T1000 (cell line): ENCODE data around the gene PLPP4.

ENCODE experiments used
- DNase-seq: peaks from one replicate; lab custom pipeline; 2025; ENCODE audit warnings: mixed read lengths; lab: John Stamatoyannopoulos, UW

The PLPP4 gene

DNA sequence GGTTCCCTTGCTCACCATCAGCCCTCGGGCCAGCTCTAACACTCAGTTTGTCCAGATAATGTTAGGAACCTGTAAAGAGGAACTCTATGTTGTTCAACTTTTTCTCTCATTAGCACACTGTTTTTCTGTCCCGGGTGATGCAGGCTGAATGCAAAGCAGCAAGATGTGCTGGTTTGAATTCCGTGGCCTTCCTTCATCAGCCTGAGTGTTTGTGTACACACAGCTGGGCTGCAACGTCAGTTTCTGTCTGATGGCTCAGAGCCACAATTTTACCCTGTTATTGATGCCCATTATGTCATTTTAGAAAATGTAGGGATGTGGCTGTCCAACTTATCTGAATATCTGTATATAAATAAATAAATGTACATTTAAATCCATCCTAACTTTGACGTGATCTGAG lies 152.0 kb downstream of the PLPP4 start:
- no peak for DNase-seq

DNA sequence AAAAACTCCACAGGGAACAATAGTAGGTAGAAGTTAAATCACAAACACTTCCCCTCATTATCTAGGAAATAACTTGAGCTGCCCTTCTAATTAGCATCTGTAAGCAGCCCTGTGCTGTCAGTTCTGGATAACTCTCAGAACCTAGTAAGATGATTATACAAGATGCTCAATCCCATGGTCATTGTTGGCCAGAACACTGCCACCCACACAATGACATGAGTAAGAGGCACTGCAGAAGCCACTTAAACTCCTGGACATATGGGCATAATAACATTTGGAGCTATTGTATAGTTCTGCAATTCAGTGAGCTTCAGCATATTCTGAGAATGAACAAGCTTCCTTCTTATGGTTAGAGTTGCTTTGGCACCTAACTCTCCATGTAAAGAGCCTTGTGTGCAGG lies 153.8 kb downstream of the PLPP4 start:
- DNase-seq: no peak

DNA sequence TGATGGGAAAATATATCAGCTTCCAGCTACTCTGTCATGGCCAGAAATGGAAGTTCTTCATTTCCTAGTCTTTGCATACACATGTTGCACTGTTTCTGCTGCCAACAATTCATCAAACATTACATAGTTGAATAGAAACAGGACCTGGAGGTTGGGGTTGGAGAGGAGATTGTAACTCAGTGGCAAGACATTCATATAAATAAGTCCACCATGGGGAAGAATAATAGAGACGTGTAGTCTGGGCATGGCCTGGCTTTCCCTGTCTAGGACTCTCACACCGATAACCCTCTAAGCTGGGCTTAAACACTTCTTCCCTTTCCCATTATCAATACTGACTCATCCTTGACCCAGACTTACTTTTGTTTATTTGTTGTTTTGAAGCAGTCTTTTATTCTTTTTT lies 155.7 kb downstream of the PLPP4 start:
- no peak for DNase-seq

DNA sequence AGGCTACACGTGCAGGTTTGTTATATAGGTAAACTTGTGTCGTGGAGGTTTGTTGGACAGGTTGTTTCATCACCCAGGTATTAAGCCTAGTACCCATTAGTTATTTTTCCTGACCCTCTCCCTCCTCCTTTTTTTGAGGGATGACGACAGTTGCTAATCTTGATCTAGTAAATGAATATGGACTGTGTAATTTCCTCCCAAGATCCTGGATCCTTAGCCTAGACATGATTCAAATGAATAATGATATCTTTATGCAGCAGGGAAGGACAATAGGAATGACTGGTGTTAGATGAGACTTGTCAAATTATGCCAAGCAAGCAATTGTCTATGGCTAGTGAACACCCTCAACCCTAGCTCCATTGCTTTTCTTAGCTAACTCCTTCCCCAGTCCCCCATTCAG lies 156.2 kb downstream of the PLPP4 start:
- DNase-seq: no peak

DNA sequence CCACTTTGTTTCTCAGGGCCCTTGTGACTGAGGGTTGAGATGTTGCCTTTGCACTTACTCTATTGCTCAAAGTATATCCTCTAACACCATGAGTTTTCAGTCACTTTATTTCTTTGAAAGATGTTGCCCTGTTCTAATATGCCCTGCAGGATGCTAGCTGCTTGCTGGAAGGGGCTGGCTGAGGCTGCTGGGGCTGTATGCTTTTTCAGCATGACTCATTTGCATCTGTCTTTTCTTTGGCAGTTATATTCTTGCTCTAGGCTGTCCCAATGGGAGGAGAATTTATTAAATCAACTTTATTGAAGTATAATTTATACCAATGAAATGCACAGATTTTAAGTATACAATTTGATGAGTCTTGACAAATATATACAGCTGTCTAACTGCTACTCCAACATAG lies 157.7 kb downstream of the PLPP4 start:
- DNase-seq: no peak

DNA sequence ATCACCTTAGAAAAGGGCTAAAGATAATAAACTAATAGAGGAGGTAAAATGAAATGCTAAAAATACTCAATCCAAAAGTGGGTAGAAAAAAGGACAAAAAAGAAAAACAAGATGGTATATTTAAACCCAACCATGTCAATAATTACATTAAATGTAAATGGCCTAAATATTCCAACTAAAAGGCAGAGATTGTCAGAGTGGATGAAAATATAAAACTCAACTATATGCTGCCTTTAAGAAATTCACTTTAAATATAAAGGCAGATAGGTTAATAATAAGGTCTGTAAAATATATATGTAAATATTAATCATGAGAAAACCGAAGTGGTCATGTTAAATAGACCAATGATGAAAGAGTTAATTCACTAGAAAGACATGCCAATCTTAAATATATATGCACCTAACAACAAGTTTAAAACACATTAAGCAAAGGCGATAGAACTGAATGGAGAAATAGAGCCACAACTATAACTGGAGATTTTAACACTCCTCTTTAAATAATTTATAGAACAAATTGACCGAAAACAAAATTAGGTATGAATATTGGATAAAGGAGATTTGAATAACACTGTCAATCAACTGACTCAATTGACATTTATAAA lies 159.4 kb downstream of the PLPP4 start:
- no peak for DNase-seq

DNA sequence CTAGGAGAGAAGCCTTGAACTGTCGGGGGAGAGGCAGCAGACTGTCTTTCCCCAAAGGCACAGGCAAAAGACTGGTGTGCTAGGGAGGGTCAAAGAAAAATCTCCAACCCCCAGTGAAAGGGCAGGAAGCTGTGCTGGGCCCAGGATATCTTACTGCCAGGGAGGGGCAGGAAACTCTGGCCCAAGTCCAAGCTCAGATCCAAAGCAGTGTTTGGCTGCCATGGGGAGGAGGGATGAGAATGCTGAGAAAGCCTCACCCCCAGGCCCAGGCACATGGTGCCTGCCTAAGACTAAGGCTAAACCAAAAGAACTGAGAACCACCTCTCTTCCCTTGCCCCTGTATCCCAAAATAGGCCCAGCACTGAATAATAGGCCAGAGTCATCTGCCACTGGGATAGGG lies 171.2 kb downstream of the PLPP4 start:
- DNase-seq: no peak

DNA sequence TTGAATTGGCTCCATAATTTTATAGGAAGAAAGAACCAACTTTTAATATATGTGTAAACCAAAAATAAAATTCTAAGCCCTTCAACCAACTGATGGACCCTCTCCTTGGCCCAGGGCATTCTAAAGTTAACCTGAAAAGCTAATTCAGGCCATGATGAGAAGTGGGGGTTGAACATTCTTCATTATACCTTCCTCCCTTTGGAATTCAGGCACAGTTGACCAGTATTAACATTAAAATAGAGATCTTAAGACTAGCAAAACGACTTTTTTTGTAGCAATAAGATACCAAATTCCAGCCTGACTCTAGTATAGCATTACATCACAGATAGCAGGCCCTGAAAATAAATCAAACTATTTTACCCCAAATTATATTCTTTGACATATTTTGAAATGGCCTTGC lies 173.2 kb downstream of the PLPP4 start:
- no peak for DNase-seq

DNA sequence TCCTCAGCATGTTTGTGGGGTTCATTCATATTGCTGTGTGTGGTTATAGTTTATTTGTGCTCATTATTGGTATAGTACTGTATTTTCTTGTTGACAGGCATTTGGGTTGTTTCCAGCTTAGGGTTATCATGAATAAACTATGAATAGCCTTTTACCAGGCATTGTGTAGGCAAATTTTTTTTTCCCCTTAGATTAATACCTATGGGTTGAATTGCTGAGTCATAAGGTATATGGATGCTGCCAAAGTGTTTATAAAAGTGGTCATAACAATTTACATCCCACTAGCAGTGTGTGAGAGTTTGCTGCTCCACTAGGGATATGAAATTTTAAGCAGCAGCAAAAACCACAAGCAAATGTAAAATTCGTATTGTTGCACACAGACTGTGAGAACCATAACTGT lies 175.0 kb downstream of the PLPP4 start:
- DNase-seq: no peak

DNA sequence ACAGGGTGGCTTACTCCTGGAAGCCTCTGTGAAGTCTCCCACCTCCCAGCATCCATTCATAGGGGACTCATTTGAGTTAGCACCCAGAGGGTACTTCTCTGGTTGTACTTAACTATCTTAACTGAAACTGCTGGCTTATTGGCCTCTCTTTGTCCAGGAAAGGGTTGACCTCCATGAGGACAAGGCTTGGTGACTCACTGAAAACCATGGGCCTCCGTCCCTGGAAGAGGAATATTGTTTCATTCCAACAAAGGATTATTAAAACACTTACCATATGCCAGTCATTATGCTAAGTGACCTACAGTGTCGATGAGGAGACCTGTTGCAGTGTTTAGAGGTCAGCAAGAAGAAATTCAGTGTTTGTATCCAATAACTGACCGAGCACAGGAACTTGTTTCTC lies 175.9 kb downstream of the PLPP4 start:
- no peak for DNase-seq

DNA sequence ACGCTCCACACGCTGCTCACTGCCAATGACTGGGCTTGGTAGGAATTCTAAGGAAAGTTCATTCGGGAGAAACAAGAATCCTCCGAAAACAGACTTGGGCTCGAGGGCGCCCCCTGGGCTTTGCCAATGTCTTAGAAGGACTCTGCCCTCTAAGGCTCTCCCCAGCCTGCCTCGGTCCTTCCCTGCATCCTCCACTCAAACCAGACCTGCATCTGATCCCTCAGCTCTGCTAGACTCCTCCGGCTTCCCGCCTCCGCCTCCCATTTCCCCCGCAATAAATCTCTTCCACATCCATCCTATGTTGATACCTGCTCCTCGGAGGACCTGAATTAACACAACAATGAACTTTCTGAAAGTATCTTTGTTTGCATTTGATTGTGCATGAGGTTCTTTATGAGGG lies 177.6 kb downstream of the PLPP4 start:
- DNase-seq: no peak
